GM23248 (cell line): ENCODE measurements around the gene DCAF5.

Experiments
- EZH2 ChIP-seq: fragments of 200-600 bp; sonication (generic); IDR thresholded peaks from 2 replicates; pipeline ENCODE4 v1.6.1; 2018; ENCODE audit warnings: antibody characterized with exemption, mild to moderate bottlenecking; ENCODE audit not compliant: insufficient read depth, poor library complexity, severe bottlenecking
- EZH2phosphoT487 ChIP-seq: fragments of 200-600 bp; sonication (generic); IDR thresholded peaks from 2 replicates; pipeline ENCODE4 v1.6.1; 2018; ENCODE audit warnings: antibody characterized with exemption, moderate library complexity, mild to moderate bottlenecking, low read depth; ENCODE audit not compliant: insufficient read depth

DNA sequence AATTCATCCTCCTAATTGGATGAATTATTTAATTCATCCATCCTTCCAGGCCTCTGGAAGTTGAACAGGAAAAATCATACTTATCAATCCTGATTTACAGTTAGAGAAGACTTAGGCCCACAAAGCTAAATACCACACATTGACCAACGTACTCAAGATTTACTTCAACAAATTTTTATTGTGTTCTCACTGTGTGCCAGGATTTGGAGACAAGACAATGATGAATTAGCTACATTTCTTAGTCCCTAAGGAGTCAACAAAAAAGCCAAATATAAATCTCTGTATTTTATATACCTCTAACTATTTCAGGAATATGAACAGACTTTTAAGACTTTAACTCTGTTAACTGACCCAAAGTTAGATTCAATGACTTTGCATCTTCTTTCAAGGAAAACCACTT is 63.9 kb downstream of the DCAF5 start:
- TF ChIP-seq EZH2 (no peak), EZH2phosphoT487 (no peak)
